ENCODE results near the gene UBN2.
"Not testable (repeated sequence)": the region's sequence is repeated elsewhere in the genome, so short reads cannot be mapped to it uniquely, and the experiment has no call there.

The UBN2 gene

GRCh38 chr7:139300390-139300789, 69.4 kb downstream of the UBN2 start:
- no peak for DNase-seq

- DNase-seq = no peak
Measured at GRCh38 chr7:139304517-139304916, 73.5 kb downstream of the UBN2 start.

- DNase-seq = no peak
Measured at GRCh38 chr7:139317939-139318505, 87.0 kb downstream of the UBN2 start.

GRCh38 chr7:139321071-139321745, 90.2 kb downstream of the UBN2 start:
- DNase-seq = no peak

- DNase-seq = not testable (repeated sequence)
Measured at GRCh38 chr7:139324709-139325108, 93.7 kb downstream of the UBN2 start.

GRCh38 chr7:139328375-139328774, 97.3 kb downstream of the UBN2 start:
- DNase-seq = no peak

- DNase-seq = no peak
Measured at GRCh38 chr7:139329119-139329518, 98.1 kb downstream of the UBN2 start.

- DNase-seq = no peak
Measured at GRCh38 chr7:139330333-139331030, 99.4 kb downstream of the UBN2 start.

GRCh38 chr7:139332697-139333359, 101.8 kb downstream of the UBN2 start:
- DNase-seq = no peak

- DNase-seq = not testable (repeated sequence)
Measured at GRCh38 chr7:139333443-139333842, 102.4 kb downstream of the UBN2 start.

GRCh38 chr7:139334399-139335150, 103.5 kb downstream of the UBN2 start:
- DNase-seq = no peak

- no peak for DNase-seq
Measured at GRCh38 chr7:139339025-139339424, 108.0 kb downstream of the UBN2 start.

GRCh38 chr7:139339698-139340036, 108.6 kb downstream of the UBN2 start:
- no peak for DNase-seq

- DNase-seq = peak; percentile 99
Measured at GRCh38 chr7:139340037-139340807, 109.2 kb downstream of the UBN2 start.

GRCh38 chr7:139340808-139341057, 109.7 kb downstream of the UBN2 start:
- no peak for DNase-seq

GRCh38 chr7:139341058-139341775, 110.2 kb downstream of the UBN2 start, which contains the start of gene FMC1:
Gene FMC1 (plus strand): TSS chr7:139341337. CDS start chr7:139341385, 48 bp downstream.
- DNase-seq = peak; percentile 85

GRCh38 chr7:139341776-139342226, 110.8 kb downstream of the UBN2 start:
- DNase-seq = no peak

- DNase-seq = no peak
Measured at GRCh38 chr7:139345042-139345441, 114.0 kb downstream of the UBN2 start.

GRCh38 chr7:139351027-139351426, 120.0 kb downstream of the UBN2 start:
- no peak for DNase-seq

GRCh38 chr7:139354729-139355128, 123.7 kb downstream of the UBN2 start:
- DNase-seq = no peak

- no peak for DNase-seq
Measured at GRCh38 chr7:139355320-139355719, 124.3 kb downstream of the UBN2 start.
